Prostate gland (tissue), 2 donors: ENCODE measurements around the gene PLEKHO1.

Source experiments
- POLR2A ChIP-seq: fragments of 450-650 bp; IDR thresholded peaks from one replicate; pipeline ENCODE4 v1.6.1; 2016; ENCODE audit warnings: antibody characterized with exemption, mild to moderate bottlenecking
- POLR2AphosphoS5 ChIP-seq: sonication (generic); formaldehyde crosslinking; IDR thresholded peaks from one replicate; pipeline ENCODE4 v1.6.1; 2017; ENCODE audit warnings: antibody characterized with exemption
- TF ChIP-seq, protein P1 (sequence below), 4 experiments: fragments of 200-600 bp in 2 of 4; fragments of 450-650 bp in 2 of 4; sonication (generic) in 2 of 4; IDR thresholded peaks; 1 replicate in 3 of 4; 2 replicates in 1 of 4; pipeline ENCODE4 v1.5.1; 2016 to 2019; ENCODE audit warnings: antibody characterized with exemption in 4 of 4, mild to moderate bottlenecking in 2 of 4, moderate library complexity in 2 of 4

DNA sequence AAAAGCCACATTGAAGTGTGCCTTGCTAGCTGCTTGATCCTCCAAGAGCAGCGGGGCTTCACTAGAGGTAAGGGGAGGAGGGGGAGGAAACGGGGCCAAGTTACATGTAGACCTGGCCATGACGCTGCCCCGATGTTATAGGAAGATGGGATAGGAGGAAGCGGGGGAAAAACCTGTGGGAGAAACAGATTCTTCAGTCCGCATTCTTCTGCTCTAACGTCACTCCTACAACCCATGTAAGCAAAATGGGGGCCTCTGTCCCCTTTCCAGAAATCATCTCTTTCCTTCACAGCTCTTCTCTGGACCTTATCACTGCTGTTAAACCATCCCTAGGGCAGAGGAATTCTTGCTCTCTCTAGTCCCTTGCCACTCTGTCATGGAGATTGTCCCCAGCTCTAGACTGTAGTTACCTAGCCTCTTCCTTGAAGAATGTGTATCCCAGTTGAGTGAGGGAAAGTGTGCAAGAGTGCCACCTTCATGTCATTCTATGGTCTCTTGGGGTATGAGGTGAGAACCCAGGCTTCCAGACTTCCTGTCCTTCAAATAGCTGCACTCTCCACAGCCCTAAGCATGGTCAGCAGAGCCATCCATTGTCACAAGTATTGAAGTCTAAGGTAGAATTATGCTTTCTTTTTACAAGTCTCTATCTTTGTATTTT, 11.4 kb downstream of the PLEKHO1 start:
- TF ChIP-seq, protein P1, sequence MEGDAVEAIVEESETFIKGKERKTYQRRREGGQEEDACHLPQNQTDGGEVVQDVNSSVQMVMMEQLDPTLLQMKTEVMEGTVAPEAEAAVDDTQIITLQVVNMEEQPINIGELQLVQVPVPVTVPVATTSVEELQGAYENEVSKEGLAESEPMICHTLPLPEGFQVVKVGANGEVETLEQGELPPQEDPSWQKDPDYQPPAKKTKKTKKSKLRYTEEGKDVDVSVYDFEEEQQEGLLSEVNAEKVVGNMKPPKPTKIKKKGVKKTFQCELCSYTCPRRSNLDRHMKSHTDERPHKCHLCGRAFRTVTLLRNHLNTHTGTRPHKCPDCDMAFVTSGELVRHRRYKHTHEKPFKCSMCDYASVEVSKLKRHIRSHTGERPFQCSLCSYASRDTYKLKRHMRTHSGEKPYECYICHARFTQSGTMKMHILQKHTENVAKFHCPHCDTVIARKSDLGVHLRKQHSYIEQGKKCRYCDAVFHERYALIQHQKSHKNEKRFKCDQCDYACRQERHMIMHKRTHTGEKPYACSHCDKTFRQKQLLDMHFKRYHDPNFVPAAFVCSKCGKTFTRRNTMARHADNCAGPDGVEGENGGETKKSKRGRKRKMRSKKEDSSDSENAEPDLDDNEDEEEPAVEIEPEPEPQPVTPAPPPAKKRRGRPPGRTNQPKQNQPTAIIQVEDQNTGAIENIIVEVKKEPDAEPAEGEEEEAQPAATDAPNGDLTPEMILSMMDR (IDR thresholded peaks at IDR 0.05), result no peak
- TF ChIP-seq POLR2A (no peak), POLR2AphosphoS5 (no peak)
